ENCODE data around the gene CNTNAP5. TPM values are rescaled to one million over a fixed set of nuclear protein-coding genes. Genes with fewer than 3 reads are reported as not detected.

The CNTNAP5 gene
- total RNA-seq, 1 experiment from 2014 or later, result not detected

GRCh38 chr2:124542932-124543640 lies 518.0 kb downstream of the CNTNAP5 start:
- DNase-seq (ENCODE audit: low read depth), result no peak

DNA sequence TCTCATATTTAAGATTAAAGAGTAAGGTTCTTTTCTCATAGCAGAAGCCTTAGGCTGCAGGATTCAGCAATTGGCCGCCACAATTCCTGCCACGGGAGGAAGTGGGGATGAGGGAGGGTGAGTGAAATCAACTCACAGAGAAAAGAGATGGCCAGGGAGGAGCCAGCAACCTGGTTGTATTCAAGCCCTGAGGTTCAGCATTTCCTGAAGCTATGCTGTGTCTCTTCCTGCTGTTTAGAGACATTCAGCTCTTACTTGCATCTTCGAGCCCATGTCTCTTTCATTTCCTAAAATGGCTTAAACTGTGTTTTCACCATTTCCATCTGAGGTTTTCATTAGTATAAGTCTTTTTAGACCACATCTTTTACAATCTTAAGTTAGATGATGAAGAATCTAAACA lies 522.6 kb downstream of the CNTNAP5 start:
- no peak for DNase-seq (ENCODE audit: low read depth)

- no peak for DNase-seq (ENCODE audit: low read depth)
Measured at GRCh38 chr2:124558277-124558905, 533.3 kb downstream of the CNTNAP5 start.

DNA sequence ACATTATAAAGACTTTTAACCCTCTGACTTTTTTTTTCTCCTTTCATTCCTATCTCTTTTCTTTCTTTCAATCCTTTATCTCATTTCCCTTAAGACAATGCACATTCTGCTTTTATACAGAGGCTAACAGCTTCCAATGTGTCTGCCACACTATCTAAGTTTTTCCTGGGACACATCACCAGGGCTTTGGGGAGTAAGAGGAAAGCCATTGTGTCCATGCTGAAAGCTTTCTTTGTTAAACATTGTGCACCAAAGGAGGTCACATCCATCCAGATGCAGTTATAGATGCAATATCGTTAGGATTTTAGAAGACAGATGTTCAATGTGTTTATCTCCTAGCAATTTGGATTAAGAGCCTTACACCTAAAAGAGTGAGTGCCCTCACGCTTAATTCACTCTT lies 534.1 kb downstream of the CNTNAP5 start:
- no peak for DNase-seq (ENCODE audit: low read depth)

- DNase-seq (ENCODE audit: low read depth), result no peak
Measured at GRCh38 chr2:124560592-124561112, 535.6 kb downstream of the CNTNAP5 start.

GRCh38 chr2:124561486-124561885 lies 536.4 kb downstream of the CNTNAP5 start:
- DNase-seq (ENCODE audit: low read depth), result no peak

DNA sequence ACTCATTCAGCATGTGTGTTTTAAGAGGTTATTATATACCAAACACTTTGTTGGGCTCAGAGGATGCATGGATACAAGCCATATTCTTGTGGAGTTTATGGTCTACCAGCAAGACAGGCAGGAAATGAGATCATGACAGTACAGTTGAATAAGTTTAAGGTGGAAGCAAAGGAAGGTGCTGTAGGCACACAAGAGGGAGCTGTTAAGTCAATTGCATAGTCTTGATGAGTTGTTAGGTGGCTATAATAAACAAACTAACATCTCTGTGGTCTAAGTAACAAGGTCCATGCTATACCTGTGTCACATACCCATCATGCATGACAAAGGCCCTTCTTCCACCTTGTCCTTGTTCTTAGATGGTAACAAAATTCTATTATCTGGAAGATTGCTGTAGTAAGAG lies 538.3 kb downstream of the CNTNAP5 start:
- no peak for DNase-seq (ENCODE audit: low read depth)

DNA sequence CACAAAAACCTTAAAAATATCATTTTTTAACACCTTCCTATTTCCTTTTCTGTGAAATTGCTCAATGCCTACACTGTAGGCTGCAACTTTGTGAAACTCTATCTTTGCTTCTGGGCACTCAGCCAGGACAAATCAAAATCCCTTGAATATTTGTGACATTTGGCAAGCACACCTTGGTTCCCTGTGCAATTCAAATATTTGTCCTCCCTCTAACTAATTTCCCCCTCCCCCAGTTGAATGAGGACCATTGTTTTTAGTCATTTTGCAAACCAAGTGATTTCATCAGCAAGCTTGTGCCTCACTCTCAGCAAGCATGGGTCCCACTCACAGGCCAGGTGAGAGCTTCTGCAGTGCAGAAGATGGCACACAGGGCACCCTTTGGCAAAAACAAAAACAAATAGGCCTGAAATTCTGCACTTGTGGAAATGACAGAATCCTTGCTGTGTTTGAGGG lies 541.5 kb downstream of the CNTNAP5 start:
- no peak for DNase-seq (ENCODE audit: low read depth)

GRCh38 chr2:124570872-124571271 lies 545.8 kb downstream of the CNTNAP5 start:
- DNase-seq (ENCODE audit: low read depth), result no peak

DNA sequence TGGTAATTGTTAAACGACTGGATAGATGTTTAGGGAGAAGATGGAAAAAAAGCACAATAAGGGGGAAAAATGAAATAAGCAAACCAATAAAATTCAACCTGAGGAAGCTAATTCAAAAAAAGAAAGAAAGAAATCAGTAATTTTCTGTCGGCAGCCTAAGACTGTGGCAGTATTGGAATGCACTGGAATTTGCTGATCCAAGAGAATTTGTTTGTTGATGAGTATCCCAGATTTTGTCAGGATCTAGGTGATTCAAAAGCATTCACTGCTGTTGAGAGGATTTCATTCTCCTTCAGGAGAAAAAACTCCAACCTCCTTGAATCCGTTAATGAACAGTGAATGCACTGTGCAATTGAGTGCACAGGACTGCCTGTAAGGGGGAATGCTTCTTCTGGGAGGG lies 546.7 kb downstream of the CNTNAP5 start:
- no peak for DNase-seq (ENCODE audit: low read depth)

GRCh38 chr2:124572934-124573634 lies 548.0 kb downstream of the CNTNAP5 start:
- no peak for DNase-seq (ENCODE audit: low read depth)

GRCh38 chr2:124575497-124575896 lies 550.4 kb downstream of the CNTNAP5 start:
- DNase-seq (ENCODE audit: low read depth), result no peak

DNA sequence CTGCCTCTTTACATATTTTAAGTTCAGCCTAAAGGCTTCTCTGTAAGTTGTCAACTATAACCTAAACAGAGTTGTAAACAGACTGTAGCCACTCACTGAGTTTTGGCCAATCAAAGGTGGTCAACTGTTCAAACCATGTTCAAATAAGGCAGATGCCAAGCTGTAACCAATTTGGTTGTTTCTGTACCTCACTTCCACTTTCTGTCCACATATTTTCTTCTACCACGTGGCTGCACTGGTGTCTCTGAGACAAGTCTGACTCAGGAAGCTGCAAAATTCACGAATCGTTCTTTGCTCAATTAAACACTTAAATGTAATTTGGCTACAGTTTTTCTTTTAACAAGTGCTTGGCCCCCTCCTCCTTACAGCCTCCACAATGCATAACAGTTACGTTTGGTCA lies 555.2 kb downstream of the CNTNAP5 start:
- no peak for DNase-seq (ENCODE audit: low read depth)

- no peak for DNase-seq (ENCODE audit: low read depth)
Measured at GRCh38 chr2:124582387-124582786, 557.3 kb downstream of the CNTNAP5 start.

- no peak for DNase-seq (ENCODE audit: low read depth)
Measured at GRCh38 chr2:124584615-124585014, 559.5 kb downstream of the CNTNAP5 start.

- DNase-seq (ENCODE audit: low read depth), result no peak
Measured at GRCh38 chr2:124585277-124585676, 560.2 kb downstream of the CNTNAP5 start.

DNA sequence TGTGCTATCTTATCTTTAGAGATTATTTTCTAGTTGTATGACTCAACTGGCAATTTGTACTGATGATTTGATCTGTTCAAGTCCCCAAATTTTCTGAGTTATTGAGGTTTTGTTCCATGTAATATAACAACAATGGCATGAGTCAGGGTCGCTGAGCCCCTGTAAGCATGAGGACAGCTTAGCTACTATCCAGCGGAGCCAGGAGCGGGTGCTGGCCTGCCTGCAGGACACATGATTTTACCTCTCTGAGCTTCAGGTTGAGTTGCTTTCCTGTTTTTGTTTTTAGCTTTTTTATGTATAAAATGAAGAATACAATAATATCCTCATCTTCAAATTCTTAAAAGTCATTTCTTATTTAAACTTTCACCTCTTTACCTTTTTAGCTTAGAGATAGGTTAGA lies 561.1 kb downstream of the CNTNAP5 start:
- no peak for DNase-seq (ENCODE audit: low read depth)

DNA sequence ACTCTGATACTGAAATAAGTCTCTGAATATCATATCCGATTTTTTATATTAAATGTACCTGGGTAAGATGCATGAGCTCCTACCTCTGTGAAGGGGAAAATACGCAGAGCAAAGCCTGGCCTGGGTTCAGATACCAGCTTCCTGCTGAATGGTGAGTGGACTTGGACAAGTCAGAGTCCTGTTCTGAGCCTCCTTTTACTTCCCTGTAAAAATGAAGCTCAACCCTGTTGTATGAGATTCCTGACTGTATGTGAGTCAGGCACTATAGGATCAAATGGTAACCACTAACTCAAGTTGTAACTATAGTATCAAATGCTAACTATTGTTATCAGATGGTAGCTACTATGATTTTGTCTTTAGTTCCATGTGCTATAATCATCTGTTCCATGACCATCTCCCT lies 561.7 kb downstream of the CNTNAP5 start:
- DNase-seq (ENCODE audit: low read depth), result no peak

DNA sequence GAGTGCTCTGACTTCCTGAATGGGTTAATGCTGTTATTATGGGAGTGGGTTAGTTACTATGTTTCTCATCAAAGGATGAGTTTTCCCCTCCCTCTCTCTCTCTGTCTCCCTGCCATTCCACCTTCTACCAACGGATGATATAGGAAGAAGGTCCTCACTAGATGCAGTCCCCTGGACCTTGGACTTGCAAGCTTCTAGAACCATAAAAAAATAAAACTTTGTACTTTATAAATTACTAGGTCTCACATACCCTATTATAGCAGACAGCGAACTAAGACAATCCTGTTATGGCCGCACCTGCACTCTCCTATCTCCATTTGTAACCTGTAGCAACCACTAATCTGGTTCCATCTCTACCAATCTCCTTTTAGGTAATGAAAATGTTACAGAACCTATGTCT lies 564.9 kb downstream of the CNTNAP5 start:
- DNase-seq (ENCODE audit: low read depth), result no peak

GRCh38 chr2:124602759-124603158 lies 577.7 kb downstream of the CNTNAP5 start:
- DNase-seq (ENCODE audit: low read depth), result no peak

GRCh38 chr2:124604940-124605339 lies 579.9 kb downstream of the CNTNAP5 start:
- no peak for DNase-seq (ENCODE audit: low read depth)

DNA sequence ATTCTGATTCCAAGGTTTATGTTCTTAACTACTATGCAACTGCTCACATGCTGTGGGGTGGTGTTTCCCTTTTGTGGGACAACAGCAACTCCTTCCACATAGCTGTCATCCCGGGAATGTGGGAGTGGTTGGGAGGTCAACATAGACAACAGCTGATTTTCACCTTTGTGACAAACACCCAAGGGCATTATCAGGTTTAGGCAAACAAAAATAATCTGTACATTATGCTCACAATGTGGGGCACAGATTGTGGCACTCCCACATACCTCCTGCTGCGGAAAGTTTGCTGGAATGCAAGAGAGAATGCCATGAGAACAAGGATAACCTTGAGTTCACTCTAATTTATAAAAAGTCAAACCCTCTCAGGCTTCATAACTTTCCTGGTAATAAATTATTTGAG lies 582.6 kb downstream of the CNTNAP5 start:
- no peak for DNase-seq (ENCODE audit: low read depth)

DNA sequence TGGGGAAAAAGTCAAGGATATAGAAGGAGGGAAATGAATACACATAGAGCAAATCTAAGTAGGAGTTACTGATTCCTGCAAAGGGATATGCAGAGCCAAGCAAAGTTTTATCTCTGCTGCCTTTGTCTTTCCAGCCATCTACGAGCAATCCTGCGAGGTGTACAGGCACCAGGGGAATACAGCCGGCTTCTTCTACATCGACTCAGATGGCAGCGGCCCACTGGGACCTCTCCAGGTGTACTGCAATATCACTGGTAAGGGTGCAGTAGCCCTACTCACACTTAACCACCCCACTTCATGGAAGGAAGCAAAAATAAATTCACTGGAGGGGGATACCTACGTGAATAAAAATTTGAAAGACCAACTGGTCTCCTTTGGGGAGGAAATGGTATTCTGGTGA lies 584.6 kb downstream of the CNTNAP5 start:
- no peak for DNase-seq (ENCODE audit: low read depth)

Measured in LHCN-M2 (cell line).